GM12878 (cell line): ENCODE results near the gene MCEMP1. TPM values are rescaled to one million over a fixed set of nuclear protein-coding genes. Genes with fewer than 3 reads are reported as not detected.

Experiments
- ATAC-seq: fragments of 200-7000 bp; cut with Tn5 transposase; 3 replicates; pipeline ENCODE4 v1.9.1; 2020; ENCODE audit warnings: mild to moderate bottlenecking, moderate library complexity
- BruUV-seq: library from RNA; stranded (reverse); fragments of 400-500 nt; replicated peaks from 2 replicates; lab custom pipeline; 2021; lab: Mats Ljungman, UMichigan
- CTCF ChIA-PET: fragments of 300-600 bp; sonication (Branson Sonifier 250); formaldehyde crosslinking; extraction: SDS; loops from one replicate; lab custom pipeline; 2021; ENCODE audit warnings: inconsistent platforms; lab: Yijun Ruan, JAX
- POLR2A ChIA-PET: fragments of 350-600 bp; formaldehyde crosslinking; extraction: SDS; loops from one replicate; lab custom pipeline; 2021; ENCODE audit warnings: inconsistent platforms; lab: Charles Lee
- RAD21 ChIA-PET: fragments of 300-600 bp; sonication (Branson Sonifier 250); formaldehyde crosslinking; loops from one replicate; lab custom pipeline; 2023; ENCODE audit warnings: antibody characterized with exemption; ENCODE audit not compliant: unreplicated experiment; lab: Charles Lee
- SMC1A ChIA-PET: fragments of 300-600 bp; sonication (Branson Sonifier 250); formaldehyde crosslinking; loops from one replicate; lab custom pipeline; 2023; ENCODE audit not compliant: unreplicated experiment, uncharacterized antibody; lab: Charles Lee
- DNase-seq: peaks from one replicate; pipeline ENCODE4 v3.0.0-alpha.2; 2011; ENCODE audit warnings: low read depth, low spot score
- FAIRE-seq: peaks from 3 replicates; lab custom pipeline; 2011; peaks lifted over from hg19 to GRCh38; lab: Jason Lieb, UNC
- H2AFZ ChIP-seq: 2 replicates; pipeline ENCODE4 v1.6.0; 2011; ENCODE audit warnings: low read depth, low read length, control low read depth; ENCODE audit not compliant: control insufficient read depth
- H3K27ac ChIP-seq: 2 replicates; pipeline ENCODE4 v1.5.1; 2011; ENCODE audit warnings: control low read depth; ENCODE audit not compliant: control insufficient read depth, insufficient read depth
- H3K27me3 ChIP-seq, 2 experiments: replicated peaks in 1 of 2; 2 replicates each; pipeline versions ENCODE4 v1.6.0 to v1.6.1; 2011; ENCODE audit warnings: low read length in 1 of 2; ENCODE audit not compliant: control insufficient read depth in 2 of 2, insufficient read depth in 2 of 2
- H3K36me3 ChIP-seq, 2 experiments: 2 replicates each; pipeline ENCODE4 v1.5.1; 2011; ENCODE audit warnings: low read length in 1 of 2; ENCODE audit not compliant: control insufficient read depth in 2 of 2, insufficient read depth in 2 of 2
- H3K4me1 ChIP-seq: 2 replicates; pipeline ENCODE4 v1.6.1; 2011; ENCODE audit warnings: mild to moderate bottlenecking, low read length, moderate library complexity, mixed read lengths; ENCODE audit not compliant: control insufficient read depth, insufficient read depth
- H3K4me2 ChIP-seq: 2 replicates; pipeline ENCODE4 v1.6.0; 2011; ENCODE audit warnings: control low read depth; ENCODE audit not compliant: control insufficient read depth, insufficient read depth
- H3K4me3 ChIP-seq: fragments of 200-600 bp; sonication (generic); 2 replicates; pipeline ENCODE4 v1.5.1; 2016
- H3K79me2 ChIP-seq: 2 replicates; pipeline ENCODE4 v1.6.0; 2011; ENCODE audit warnings: low read length; ENCODE audit not compliant: control insufficient read depth, insufficient read depth
- H3K9ac ChIP-seq: 2 replicates; pipeline ENCODE4 v1.8.0; 2011; ENCODE audit warnings: low read length, control low read depth, mixed read lengths; ENCODE audit not compliant: control insufficient read depth, insufficient read depth
- H3K9me3 ChIP-seq: replicated peaks from 3 replicates; pipeline ENCODE4 v1.5.1; 2011; ENCODE audit warnings: mild to moderate bottlenecking, low read length; ENCODE audit not compliant: control insufficient read depth, insufficient read depth
- H4K20me1 ChIP-seq: 2 replicates; pipeline ENCODE4 v1.6.0; 2011; ENCODE audit not compliant: control insufficient read depth, insufficient read depth
- BCL11A ChIP-seq: IDR thresholded peaks from 2 replicates; pipeline ENCODE4 v1.6.1; 2011; ENCODE audit warnings: low read depth, low read length
- CREM ChIP-seq: IDR thresholded peaks from 2 replicates; pipeline ENCODE4 v1.6.1; 2014; ENCODE audit warnings: antibody characterized with exemption, low read depth
- FOS ChIP-seq: IDR thresholded peaks from 3 replicates; pipeline ENCODE4 v1.6.1; 2011; ENCODE audit warnings: borderline replicate concordance; ENCODE audit not compliant: insufficient read length; ENCODE audit errors: extremely low read depth
- HDGF ChIP-seq: fragments of 450-650 bp; IDR thresholded peaks from 2 replicates; pipeline ENCODE4 v1.6.1; 2016; ENCODE audit warnings: antibody characterized with exemption
- JUNB ChIP-seq: IDR thresholded peaks from 2 replicates; pipeline ENCODE4 v1.6.1; 2016; ENCODE audit warnings: antibody characterized with exemption, mild to moderate bottlenecking
- KAT2A ChIP-seq: conservative IDR thresholded peaks from 2 replicates; pipeline ENCODE4 v1.6.1; 2011; ENCODE audit warnings: low read depth, low read length; ENCODE audit not compliant: control insufficient read depth
- MYB ChIP-seq: fragments of 150-350 bp; IDR thresholded peaks from 2 replicates; pipeline ENCODE4 v1.6.1; 2014; ENCODE audit warnings: mild to moderate bottlenecking, low read depth, low read length, borderline replicate concordance
- NFYB ChIP-seq: IDR thresholded peaks from 2 replicates; pipeline ENCODE4 v1.6.1; 2011; ENCODE audit warnings: low read depth, mild to moderate bottlenecking, low read length, improper control_type of control experiment, moderate library complexity; ENCODE audit not compliant: insufficient read depth
- RELA ChIP-seq: fragments of 450-650 bp; IDR thresholded peaks from 2 replicates; pipeline ENCODE4 v1.8.0; 2014; ENCODE audit warnings: borderline replicate concordance; ENCODE audit not compliant: partially characterized antibody
- SMARCA5 ChIP-seq: fragments of 450-650 bp; IDR thresholded peaks from 2 replicates; pipeline ENCODE4 v1.6.1; 2017; ENCODE audit warnings: mild to moderate bottlenecking
- TCF12 ChIP-seq: IDR thresholded peaks from 2 replicates; pipeline ENCODE4 v1.6.1; 2011; ENCODE audit warnings: low read depth, mild to moderate bottlenecking, low read length
- ZBED1 ChIP-seq: IDR thresholded peaks from 2 replicates; pipeline ENCODE4 v1.6.1; 2016; ENCODE audit warnings: borderline replicate concordance
- ZNF24 ChIP-seq: fragments of 450-650 bp; IDR thresholded peaks from 2 replicates; pipeline ENCODE4 v1.6.1; 2017; ENCODE audit warnings: antibody characterized with exemption, mild to moderate bottlenecking
- ZSCAN29 ChIP-seq: fragments of 450-650 bp; IDR thresholded peaks from 2 replicates; pipeline ENCODE4 v1.6.1; 2017; ENCODE audit warnings: mild to moderate bottlenecking, moderate library complexity
- ZZZ3 ChIP-seq: IDR thresholded peaks from 2 replicates; pipeline ENCODE4 v1.6.1; 2011; ENCODE audit warnings: low read depth; ENCODE audit not compliant: control insufficient read depth, insufficient read length
- WGBS: methylation state at CpG from one replicate; pipeline ENCODE4 v1.1.6; 2016; ENCODE audit warnings: low lambda C conversion rate; ENCODE audit not compliant: insufficient replicate concordance, insufficient coverage; ENCODE audit errors: missing lambda C conversion rate; 5-methylcytosine and 5-hydroxymethylcytosine counted together
- in situ Hi-C: fragments of 300-500 bp; cut with MboI; formaldehyde crosslinking; loops from 9 replicates; pipeline ENCODE4 v1.14.3; 2018; ENCODE audit warnings: mixed read lengths
- intact Hi-C: fragments of 100-400 bp; cut with micrococcal nuclease; formaldehyde crosslinking; loops from one replicate; pipeline ENCODE4 v1.14.2; 2022; ENCODE audit not compliant: unreplicated experiment
- polyA plus RNA-seq, 11 experiments: library from polyadenylated mRNA; depleted of rRNA in 4 of 11; unstranded in 6 of 11; stranded (reverse) in 5 of 11; fragments of >200 nt; fragmentation: Nextera tagmentation in 4 of 11; fragmentation: Illumina TruSeq in 1 of 11; extraction: Ambion mirVana in 4 of 11; extraction: Trizol in 1 of 11; gene quantifications; 1 replicate in 1 of 11; 2 replicates in 10 of 11; pipeline versions ENCODE4 v1.2.1 to v1.2.3, GENCODE V29; 2011 to 2016; ENCODE audit warnings: inconsistent platforms in 2 of 11, missing spikeins in 2 of 11, low read depth in 1 of 11
- total RNA-seq, 4 experiments: library from RNA; depleted of rRNA in 3 of 4; stranded (reverse); fragments of >200 nt in 3 of 4; fragmentation: Illumina TruSeq in 1 of 4; extraction: Trizol in 1 of 4; gene quantifications; 2 replicates each; pipeline versions ENCODE4 v1.2.1 to v1.2.3, GENCODE V29; 2013 to 2021
- TF ChIP-seq, protein P1 (sequence below): fragments of 450-650 bp; IDR thresholded peaks from 2 replicates; pipeline ENCODE4 v1.6.1; 2018; ENCODE audit warnings: mild to moderate bottlenecking, low read depth, moderate library complexity; ENCODE audit not compliant: partially characterized antibody
- TF ChIP-seq, protein P2 (sequence below): IDR thresholded peaks from 2 replicates; pipeline ENCODE4 v1.6.1; 2011; ENCODE audit warnings: low read depth, mild to moderate bottlenecking, low read length, moderate library complexity, borderline replicate concordance; ENCODE audit errors: extremely low read depth
- TF ChIP-seq, protein P3 (sequence below): fragments of 450-650 bp; IDR thresholded peaks from 2 replicates; pipeline ENCODE4 v1.6.1; 2017; ENCODE audit warnings: mild to moderate bottlenecking, moderate library complexity

The MCEMP1 gene
- total and polyA plus RNA-seq, 10 of the 15 experiments (the other 5 are each of a cell fraction or from before 2014, with no cell fraction given) = 0.08 to 0.55 (median 0.26) TPM; not detected in 1

DNA sequence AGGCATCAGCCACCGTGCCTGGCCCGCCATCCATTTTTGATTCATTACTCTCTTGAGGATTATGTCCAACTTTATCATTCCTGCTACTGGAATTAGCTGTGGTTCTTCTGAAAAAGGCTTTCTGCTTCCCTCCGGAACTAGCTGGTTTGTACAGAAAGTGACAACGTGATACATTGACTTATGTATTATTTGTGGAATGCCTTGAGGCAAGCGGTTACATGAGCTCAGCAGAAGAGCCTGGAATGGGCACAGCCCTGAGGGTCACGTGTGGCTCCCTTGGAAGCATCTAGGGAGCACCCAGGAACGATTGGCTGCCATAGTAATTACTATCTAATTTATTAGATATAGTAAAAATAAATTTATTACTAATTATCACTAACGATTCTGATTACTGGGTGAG, 22.5 kb upstream of the MCEMP1 start (continued):
- TF ChIP-seq FOS = no peak
- TF ChIP-seq, protein P1, sequence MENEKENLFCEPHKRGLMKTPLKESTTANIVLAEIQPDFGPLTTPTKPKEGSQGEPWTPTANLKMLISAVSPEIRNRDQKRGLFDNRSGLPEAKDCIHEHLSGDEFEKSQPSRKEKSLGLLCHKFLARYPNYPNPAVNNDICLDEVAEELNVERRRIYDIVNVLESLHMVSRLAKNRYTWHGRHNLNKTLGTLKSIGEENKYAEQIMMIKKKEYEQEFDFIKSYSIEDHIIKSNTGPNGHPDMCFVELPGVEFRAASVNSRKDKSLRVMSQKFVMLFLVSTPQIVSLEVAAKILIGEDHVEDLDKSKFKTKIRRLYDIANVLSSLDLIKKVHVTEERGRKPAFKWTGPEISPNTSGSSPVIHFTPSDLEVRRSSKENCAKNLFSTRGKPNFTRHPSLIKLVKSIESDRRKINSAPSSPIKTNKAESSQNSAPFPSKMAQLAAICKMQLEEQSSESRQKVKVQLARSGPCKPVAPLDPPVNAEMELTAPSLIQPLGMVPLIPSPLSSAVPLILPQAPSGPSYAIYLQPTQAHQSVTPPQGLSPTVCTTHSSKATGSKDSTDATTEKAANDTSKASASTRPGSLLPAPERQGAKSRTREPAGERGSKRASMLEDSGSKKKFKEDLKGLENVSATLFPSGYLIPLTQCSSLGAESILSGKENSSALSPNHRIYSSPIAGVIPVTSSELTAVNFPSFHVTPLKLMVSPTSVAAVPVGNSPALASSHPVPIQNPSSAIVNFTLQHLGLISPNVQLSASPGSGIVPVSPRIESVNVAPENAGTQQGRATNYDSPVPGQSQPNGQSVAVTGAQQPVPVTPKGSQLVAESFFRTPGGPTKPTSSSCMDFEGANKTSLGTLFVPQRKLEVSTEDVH = no peak
- TF ChIP-seq ZSCAN29 = no peak
- TF ChIP-seq ZZZ3 = no peak
- TF ChIP-seq TCF12 = no peak

DNA sequence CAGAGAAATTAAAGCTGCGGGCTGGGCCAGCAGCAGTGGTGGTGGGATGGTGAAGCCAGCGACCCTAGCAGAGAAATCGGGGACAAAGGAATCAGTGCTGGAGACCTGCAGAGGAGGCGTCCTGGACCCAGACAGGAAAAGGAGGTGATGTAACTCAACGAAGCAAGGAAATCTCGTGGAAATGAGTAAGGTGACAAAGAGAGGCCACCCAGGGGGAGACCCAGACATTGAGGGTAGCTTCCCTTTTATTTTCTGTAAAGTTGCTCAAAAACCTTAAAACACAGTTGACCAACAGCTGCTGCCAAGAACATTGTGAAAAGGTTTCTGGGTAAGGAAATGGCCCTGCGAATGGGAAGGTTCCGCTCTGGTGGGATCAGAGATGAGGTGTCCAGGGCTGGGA, 21.3 kb upstream of the MCEMP1 start:
- Histone ChIP-seq H3K27ac (no peak overlapping the region), H3K9me3 (no peaks in the 10 kb centered on the region), H3K79me2 (no peaks in the 10 kb centered on the region), H4K20me1 (no peaks in the 10 kb centered on the region), H3K9ac (no peak overlapping the region), H3K27me3 (no peaks in the 10 kb centered on the region; a peak in 1 of 4 replicates), H3K4me2 (no peak overlapping the region), H3K4me3 (no peak overlapping the region), H2AFZ (no peak overlapping the region), H3K4me1 (peaks cover 20% of the 10 kb centered on the region), H3K36me3 (no peaks in the 10 kb centered on the region)
- ChIA-PET SMC1A (interaction anchor here (0.6 kb wide), 1 partner anchor 154 kb away, joined by 3 read pairs; no protein-coding TSS in a partner anchor), RAD21 (interaction anchor here (1.0 to 1.1 kb wide), 2 partner anchors 25 to 26 kb away, joined by 3 to 4 read pairs; partner anchors contain the start of genes PET100 and TRAPPC5), CTCF (interaction anchor here (0.8 to 1.3 kb wide), 5 partner anchors 22 to 144 kb away, joined by 3 to 5 read pairs (median 3); partner anchors contain the start of genes MCEMP1 and TRAPPC5), POLR2A (interaction anchor here (0.6 kb wide), 1 partner anchor 522 kb away, joined by 4 read pairs; no protein-coding TSS in a partner anchor)
- BruUV-seq = no TSS peak
- 54% methylated on average over 8 of the region's 8 CpGs for WGBS
- DNase-seq (no peak), FAIRE-seq (no peak), ATAC-seq (no peak)
- intact Hi-C loops (no loop called here), in situ Hi-C loops (no loop called here)
- TF ChIP-seq RELA = no peak
- TF ChIP-seq MYB = no peak
- TF ChIP-seq, protein P2, sequence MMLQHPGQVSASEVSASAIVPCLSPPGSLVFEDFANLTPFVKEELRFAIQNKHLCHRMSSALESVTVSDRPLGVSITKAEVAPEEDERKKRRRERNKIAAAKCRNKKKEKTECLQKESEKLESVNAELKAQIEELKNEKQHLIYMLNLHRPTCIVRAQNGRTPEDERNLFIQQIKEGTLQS = no peak
- TF ChIP-seq BCL11A = no peak
- TF ChIP-seq ZNF24 = no peak
- no peak for TF ChIP-seq CREM
- no peak for TF ChIP-seq JUNB
- TF ChIP-seq ZBED1 = no peak
- TF ChIP-seq SMARCA5 = no peak
- no peak for TF ChIP-seq NFYB
- no peak for TF ChIP-seq KAT2A
- TF ChIP-seq, protein P3, sequence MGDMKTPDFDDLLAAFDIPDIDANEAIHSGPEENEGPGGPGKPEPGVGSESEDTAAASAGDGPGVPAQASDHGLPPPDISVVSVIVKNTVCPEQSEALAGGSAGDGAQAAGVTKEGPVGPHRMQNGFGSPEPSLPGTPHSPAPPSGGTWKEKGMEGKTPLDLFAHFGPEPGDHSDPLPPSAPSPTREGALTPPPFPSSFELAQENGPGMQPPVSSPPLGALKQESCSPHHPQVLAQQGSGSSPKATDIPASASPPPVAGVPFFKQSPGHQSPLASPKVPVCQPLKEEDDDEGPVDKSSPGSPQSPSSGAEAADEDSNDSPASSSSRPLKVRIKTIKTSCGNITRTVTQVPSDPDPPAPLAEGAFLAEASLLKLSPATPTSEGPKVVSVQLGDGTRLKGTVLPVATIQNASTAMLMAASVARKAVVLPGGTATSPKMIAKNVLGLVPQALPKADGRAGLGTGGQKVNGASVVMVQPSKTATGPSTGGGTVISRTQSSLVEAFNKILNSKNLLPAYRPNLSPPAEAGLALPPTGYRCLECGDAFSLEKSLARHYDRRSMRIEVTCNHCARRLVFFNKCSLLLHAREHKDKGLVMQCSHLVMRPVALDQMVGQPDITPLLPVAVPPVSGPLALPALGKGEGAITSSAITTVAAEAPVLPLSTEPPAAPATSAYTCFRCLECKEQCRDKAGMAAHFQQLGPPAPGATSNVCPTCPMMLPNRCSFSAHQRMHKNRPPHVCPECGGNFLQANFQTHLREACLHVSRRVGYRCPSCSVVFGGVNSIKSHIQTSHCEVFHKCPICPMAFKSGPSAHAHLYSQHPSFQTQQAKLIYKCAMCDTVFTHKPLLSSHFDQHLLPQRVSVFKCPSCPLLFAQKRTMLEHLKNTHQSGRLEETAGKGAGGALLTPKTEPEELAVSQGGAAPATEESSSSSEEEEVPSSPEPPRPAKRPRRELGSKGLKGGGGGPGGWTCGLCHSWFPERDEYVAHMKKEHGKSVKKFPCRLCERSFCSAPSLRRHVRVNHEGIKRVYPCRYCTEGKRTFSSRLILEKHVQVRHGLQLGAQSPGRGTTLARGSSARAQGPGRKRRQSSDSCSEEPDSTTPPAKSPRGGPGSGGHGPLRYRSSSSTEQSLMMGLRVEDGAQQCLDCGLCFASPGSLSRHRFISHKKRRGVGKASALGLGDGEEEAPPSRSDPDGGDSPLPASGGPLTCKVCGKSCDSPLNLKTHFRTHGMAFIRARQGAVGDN = no peak
- no peak for TF ChIP-seq HDGF
